C4-2B (cell line): Measurements from ENCODE around the gene PEAK3.

ENCODE experiments used
- CTCF ChIP-seq: fragments of 450-650 bp; conservative IDR thresholded peaks from 2 replicates; pipeline ENCODE4 v1.5.1; 2017; ENCODE audit warnings: mild to moderate bottlenecking
- ZFX ChIP-seq: fragments of 450-650 bp; IDR thresholded peaks from 2 replicates; pipeline ENCODE4 v1.6.1; 2017

- no peak for TF ChIP-seq CTCF
- no peak for TF ChIP-seq ZFX
Measured at GRCh38 chr19:2305452-2306280, 23.7 kb upstream of the PEAK3 start.
